ENCODE results near the gene SPESP1.

SPESP1 gene

GRCh38 chr15:68897016-68897415, 33.3 kb upstream of the SPESP1 start:
- no peak overlapping the region for H3K4me3 ChIP-seq (ENCODE audit: low read depth, low read length)
- TF ChIP-seq, protein P1, sequence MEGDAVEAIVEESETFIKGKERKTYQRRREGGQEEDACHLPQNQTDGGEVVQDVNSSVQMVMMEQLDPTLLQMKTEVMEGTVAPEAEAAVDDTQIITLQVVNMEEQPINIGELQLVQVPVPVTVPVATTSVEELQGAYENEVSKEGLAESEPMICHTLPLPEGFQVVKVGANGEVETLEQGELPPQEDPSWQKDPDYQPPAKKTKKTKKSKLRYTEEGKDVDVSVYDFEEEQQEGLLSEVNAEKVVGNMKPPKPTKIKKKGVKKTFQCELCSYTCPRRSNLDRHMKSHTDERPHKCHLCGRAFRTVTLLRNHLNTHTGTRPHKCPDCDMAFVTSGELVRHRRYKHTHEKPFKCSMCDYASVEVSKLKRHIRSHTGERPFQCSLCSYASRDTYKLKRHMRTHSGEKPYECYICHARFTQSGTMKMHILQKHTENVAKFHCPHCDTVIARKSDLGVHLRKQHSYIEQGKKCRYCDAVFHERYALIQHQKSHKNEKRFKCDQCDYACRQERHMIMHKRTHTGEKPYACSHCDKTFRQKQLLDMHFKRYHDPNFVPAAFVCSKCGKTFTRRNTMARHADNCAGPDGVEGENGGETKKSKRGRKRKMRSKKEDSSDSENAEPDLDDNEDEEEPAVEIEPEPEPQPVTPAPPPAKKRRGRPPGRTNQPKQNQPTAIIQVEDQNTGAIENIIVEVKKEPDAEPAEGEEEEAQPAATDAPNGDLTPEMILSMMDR (IDR thresholded peaks at IDR 0.05; ENCODE audit: control insufficient read depth, extremely low read depth, insufficient read depth), result no peak
- DNase-seq (ENCODE audit: low read depth), result no peak

GRCh38 chr15:68900027-68900426, 30.3 kb upstream of the SPESP1 start:
- TF ChIP-seq, protein P1 (IDR thresholded peaks at IDR 0.05; ENCODE audit: control insufficient read depth, extremely low read depth, insufficient read depth), result no peak
- no peak overlapping the region for H3K4me3 ChIP-seq (ENCODE audit: low read depth, low read length)
- DNase-seq (ENCODE audit: low read depth), result no peak

DNA sequence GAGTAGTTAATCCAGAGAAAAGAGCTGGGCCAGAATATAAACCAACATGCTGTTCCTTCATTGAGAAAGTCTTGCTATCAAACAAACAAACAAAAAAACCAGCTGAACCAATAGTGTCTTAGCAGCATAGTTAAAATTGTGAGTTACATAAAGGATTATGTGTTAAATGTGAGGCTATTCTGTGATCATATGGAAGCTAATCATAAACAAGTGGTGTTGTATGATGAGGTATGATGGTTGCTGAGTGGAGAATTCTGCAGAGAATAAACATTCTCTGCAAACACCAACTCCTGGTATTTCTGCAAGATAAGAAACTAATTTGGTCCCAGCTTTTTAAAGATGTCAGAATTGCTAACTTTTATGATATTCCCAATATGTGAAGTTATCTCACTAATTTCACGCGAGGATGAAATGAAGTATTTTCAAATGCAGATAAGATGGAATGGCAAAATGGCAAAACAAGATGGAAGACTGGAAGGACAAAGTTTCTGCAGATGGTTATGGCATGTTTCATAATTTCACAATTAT, 22.9 kb upstream of the SPESP1 start:
- DNase-seq (ENCODE audit: low read depth), result no peak
- H3K4me3 ChIP-seq (ENCODE audit: low read depth, low read length), result no peak overlapping the region
- TF ChIP-seq, protein P1 (IDR thresholded peaks at IDR 0.05; ENCODE audit: control insufficient read depth, extremely low read depth, insufficient read depth), result no peak

DNA sequence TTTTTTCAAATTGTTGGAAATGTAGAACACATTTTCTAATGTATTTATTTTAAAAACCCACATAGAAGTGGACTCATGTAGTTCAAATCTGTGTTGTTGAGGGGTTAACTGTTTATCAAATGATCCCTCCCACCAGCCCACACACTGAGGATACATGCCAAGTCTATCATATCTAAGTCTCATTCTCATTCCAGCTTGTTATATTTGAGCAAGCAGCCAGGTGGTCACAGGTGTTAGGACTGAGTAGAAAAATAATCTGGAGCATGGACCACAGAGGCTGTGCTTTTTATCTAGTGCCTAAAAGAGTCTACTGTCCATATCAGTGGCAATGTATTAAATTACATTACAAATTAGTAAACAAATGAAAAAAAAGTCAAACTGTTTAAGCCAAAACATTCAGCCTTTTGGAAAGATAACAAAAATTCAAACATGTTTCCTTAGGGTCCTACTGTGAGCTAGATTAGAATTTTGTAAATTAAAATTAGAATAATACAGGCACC, 20.7 kb upstream of the SPESP1 start:
- H3K4me3 ChIP-seq (ENCODE audit: low read depth, low read length), result no peak overlapping the region
- no peak for DNase-seq (ENCODE audit: low read depth)
- TF ChIP-seq, protein P1 (IDR thresholded peaks at IDR 0.05; ENCODE audit: control insufficient read depth, extremely low read depth, insufficient read depth), result no peak

- DNase-seq (ENCODE audit: low read depth), result no peak
- H3K4me3 ChIP-seq (ENCODE audit: low read depth, low read length), result no peak overlapping the region
- TF ChIP-seq, protein P1 (IDR thresholded peaks at IDR 0.05; ENCODE audit: control insufficient read depth, extremely low read depth, insufficient read depth), result no peak
These were observed 20.0 kb upstream of the SPESP1 start for GRCh38 chr15:68910341-68910740.

DNA sequence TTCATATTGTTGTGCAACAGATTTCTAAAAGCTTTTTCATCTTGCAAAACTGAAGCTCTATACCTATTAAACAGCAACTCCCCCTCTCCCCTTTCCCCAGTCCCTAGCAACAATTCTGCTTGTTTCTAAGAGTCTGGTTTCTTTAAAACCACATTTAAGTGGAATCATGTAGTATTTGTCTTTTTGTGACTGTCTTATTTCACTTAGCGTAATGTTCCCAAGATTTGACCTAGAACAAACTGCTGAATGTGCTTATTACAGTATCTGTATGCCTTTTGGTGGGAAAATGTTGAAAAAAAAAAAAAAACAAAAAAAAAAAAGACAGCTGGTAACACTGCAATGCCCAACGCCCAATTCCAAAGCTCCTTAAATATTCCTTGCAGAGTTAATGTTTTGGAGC, 19.5 kb upstream of the SPESP1 start:
- TF ChIP-seq, protein P1 (IDR thresholded peaks at IDR 0.05; ENCODE audit: control insufficient read depth, extremely low read depth, insufficient read depth), result no peak
- no peak for DNase-seq (ENCODE audit: low read depth)

GRCh38 chr15:68921926-68922325, 8.4 kb upstream of the SPESP1 start:
- TF ChIP-seq, protein P1 (IDR thresholded peaks at IDR 0.05; ENCODE audit: control insufficient read depth, extremely low read depth, insufficient read depth), result no peak
- no peak for DNase-seq (ENCODE audit: low read depth)
- no peak overlapping the region for H3K4me3 ChIP-seq (ENCODE audit: low read depth, low read length)

More for the DNA sequence above, 19.5 kb upstream of the SPESP1 start:
- no peak overlapping the region for H3K4me3 ChIP-seq (ENCODE audit: low read depth, low read length)
